ENCODE measurements around the gene PTPRO.

Gene PTPRO

DNA sequence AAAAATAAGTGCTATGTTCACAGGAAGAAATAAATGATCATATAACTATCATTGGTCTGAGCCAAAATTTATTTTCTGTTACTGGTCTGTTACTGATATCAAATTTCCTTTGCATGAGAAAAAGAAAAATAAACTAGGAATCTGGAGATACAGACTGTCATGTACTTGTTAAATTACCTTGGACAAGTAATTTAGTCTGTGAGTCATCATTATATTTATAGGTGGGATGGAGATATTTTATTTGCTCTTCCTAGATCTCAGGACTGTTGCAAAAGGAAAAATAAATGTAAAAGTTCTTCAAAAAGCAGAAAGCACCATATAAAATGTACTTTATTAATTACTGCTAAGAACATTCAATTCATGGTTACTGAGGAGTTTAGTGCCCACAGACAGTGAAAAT lies 174.4 kb downstream of the PTPRO start:
- no peaks in the 10 kb centered on the region for H4K20me1 ChIP-seq (ENCODE audit: low read depth, low read length)
- no peaks in the 10 kb centered on the region for H3F3A ChIP-seq (ENCODE audit: insufficient read depth)
- no peak overlapping the region for H3K27ac ChIP-seq (ENCODE audit: low read depth, low read length)
- H3K9me3 ChIP-seq (ENCODE audit: insufficient read depth, low read length): no peaks in the 10 kb centered on the region
- H3K9me2 ChIP-seq (replicated peaks; ENCODE audit: insufficient read depth, low read length): no peaks in the 10 kb centered on the region
- H3K79me2 ChIP-seq (ENCODE audit: insufficient read depth, low read length): no peaks in the 10 kb centered on the region
- no peak overlapping the region for H2AFZ ChIP-seq (ENCODE audit: low read depth, low read length, severe bottlenecking)
- TF ChIP-seq EZH2phosphoT487 (conservative IDR thresholded peaks at IDR 0.05; ENCODE audit: low read length): no peak
- TF ChIP-seq, protein P1, sequence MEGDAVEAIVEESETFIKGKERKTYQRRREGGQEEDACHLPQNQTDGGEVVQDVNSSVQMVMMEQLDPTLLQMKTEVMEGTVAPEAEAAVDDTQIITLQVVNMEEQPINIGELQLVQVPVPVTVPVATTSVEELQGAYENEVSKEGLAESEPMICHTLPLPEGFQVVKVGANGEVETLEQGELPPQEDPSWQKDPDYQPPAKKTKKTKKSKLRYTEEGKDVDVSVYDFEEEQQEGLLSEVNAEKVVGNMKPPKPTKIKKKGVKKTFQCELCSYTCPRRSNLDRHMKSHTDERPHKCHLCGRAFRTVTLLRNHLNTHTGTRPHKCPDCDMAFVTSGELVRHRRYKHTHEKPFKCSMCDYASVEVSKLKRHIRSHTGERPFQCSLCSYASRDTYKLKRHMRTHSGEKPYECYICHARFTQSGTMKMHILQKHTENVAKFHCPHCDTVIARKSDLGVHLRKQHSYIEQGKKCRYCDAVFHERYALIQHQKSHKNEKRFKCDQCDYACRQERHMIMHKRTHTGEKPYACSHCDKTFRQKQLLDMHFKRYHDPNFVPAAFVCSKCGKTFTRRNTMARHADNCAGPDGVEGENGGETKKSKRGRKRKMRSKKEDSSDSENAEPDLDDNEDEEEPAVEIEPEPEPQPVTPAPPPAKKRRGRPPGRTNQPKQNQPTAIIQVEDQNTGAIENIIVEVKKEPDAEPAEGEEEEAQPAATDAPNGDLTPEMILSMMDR (IDR thresholded peaks at IDR 0.05; ENCODE audit: insufficient read depth, low read length, poor library complexity, severe bottlenecking): no peak
- no peak overlapping the region for H3K4me2 ChIP-seq (ENCODE audit: low read depth, low read length, poor library complexity, severe bottlenecking)
- no peak overlapping the region for H3K9ac ChIP-seq (ENCODE audit: low read length)
- H3K36me3 ChIP-seq (ENCODE audit: low read length): no peaks in the 10 kb centered on the region
- no peak overlapping the region for H3K4me3 ChIP-seq (ENCODE audit: insufficient read depth, low read length, poor library complexity, severe bottlenecking)
- H3K27me3 ChIP-seq (ENCODE audit: low read length): no peaks in the 10 kb centered on the region

DNA sequence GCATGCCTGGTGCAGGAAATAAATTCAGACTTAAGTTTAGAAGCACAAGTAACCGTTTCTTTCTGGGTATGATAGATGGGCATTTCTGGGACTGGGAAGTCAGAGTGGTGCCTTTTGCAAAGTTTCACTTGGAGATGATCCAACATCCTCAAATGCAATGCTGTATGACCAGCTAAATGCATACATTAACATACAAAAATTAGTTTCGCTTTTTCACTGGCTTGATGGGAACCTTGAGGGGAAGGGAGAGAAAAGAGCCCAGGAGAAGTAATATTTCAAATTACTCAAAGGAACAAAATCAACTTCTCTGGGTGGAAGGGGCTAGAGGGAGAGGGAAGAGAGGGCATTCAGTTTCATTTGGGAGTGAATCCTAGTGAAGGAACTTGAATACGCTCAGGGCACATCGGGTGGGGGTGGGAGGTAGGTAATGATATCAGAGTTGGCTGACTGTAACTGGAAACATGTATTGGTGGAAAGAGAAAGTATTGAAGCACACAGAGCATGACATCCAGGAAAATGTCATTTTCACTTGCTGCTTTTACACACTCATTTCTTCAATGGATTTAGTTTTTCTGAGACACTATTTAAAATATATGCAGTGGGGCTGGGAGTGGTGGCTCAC lies 175.5 kb downstream of the PTPRO start:
- Histone ChIP-seq H3K36me3 (ENCODE audit: low read length) (no peaks in the 10 kb centered on the region), H2AFZ (ENCODE audit: low read depth, low read length, severe bottlenecking) (no peak overlapping the region), H3K27me3 (ENCODE audit: low read length) (no peaks in the 10 kb centered on the region), H3K9me3 (ENCODE audit: insufficient read depth, low read length) (no peaks in the 10 kb centered on the region), H3K9me2 (replicated peaks; ENCODE audit: insufficient read depth, low read length) (no peaks in the 10 kb centered on the region), H3K9ac (ENCODE audit: low read length) (no peak overlapping the region), H3K4me2 (ENCODE audit: low read depth, low read length, poor library complexity, severe bottlenecking) (no peak overlapping the region), H3K4me3 (ENCODE audit: insufficient read depth, low read length, poor library complexity, severe bottlenecking) (no peak overlapping the region), H3K27ac (ENCODE audit: low read depth, low read length) (no peak overlapping the region), H3F3A (ENCODE audit: insufficient read depth) (no peaks in the 10 kb centered on the region), H3K79me2 (ENCODE audit: insufficient read depth, low read length) (no peaks in the 10 kb centered on the region), H4K20me1 (ENCODE audit: low read depth, low read length) (no peaks in the 10 kb centered on the region)
- no peak for TF ChIP-seq EZH2phosphoT487 (conservative IDR thresholded peaks at IDR 0.05; ENCODE audit: low read length)
- TF ChIP-seq, protein P1 (IDR thresholded peaks at IDR 0.05; ENCODE audit: insufficient read depth, low read length, poor library complexity, severe bottlenecking): no peak

DNA sequence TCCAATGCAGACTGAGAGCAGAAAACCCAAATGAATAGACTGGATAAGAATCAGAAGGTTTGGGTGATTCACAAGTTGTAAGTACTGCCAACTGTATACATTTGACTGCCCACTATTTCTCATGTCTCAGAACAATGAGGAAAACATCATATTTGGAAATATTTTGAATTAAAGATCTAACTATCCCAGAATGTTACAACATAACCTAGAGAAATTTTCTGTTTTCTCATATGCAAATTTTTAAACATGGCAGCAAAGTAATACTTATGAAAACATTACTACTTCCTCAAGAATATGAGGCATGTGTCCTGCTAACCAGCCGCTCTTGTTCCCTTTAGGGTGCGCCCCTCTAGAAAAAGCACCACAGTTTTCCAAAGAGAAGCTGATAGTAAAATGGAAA lies 179.9 kb downstream of the PTPRO start:
- H2AFZ ChIP-seq (ENCODE audit: low read depth, low read length, severe bottlenecking): no peak overlapping the region
- TF ChIP-seq EZH2phosphoT487 (conservative IDR thresholded peaks at IDR 0.05; ENCODE audit: low read length): no peak
- TF ChIP-seq, protein P1 (IDR thresholded peaks at IDR 0.05; ENCODE audit: insufficient read depth, low read length, poor library complexity, severe bottlenecking): no peak
- H3K9ac ChIP-seq (ENCODE audit: low read length): no peak overlapping the region
- no peaks in the 10 kb centered on the region for H3K9me2 ChIP-seq (replicated peaks; ENCODE audit: insufficient read depth, low read length)
- no peaks in the 10 kb centered on the region for H3K36me3 ChIP-seq (ENCODE audit: low read length)
- H4K20me1 ChIP-seq (ENCODE audit: low read depth, low read length): no peaks in the 10 kb centered on the region
- H3F3A ChIP-seq (ENCODE audit: insufficient read depth): no peaks in the 10 kb centered on the region
- no peaks in the 10 kb centered on the region for H3K79me2 ChIP-seq (ENCODE audit: insufficient read depth, low read length)
- no peaks in the 10 kb centered on the region for H3K9me3 ChIP-seq (ENCODE audit: insufficient read depth, low read length)
- no peak overlapping the region for H3K4me2 ChIP-seq (ENCODE audit: low read depth, low read length, poor library complexity, severe bottlenecking)
- H3K4me3 ChIP-seq (ENCODE audit: insufficient read depth, low read length, poor library complexity, severe bottlenecking): no peak overlapping the region
- H3K27ac ChIP-seq (ENCODE audit: low read depth, low read length): no peak overlapping the region
- no peaks in the 10 kb centered on the region for H3K27me3 ChIP-seq (ENCODE audit: low read length)
